Skin epidermis (tissue), 12 donors: Measurements from ENCODE around the gene SAG.
"Not testable (repeated sequence)": the region's sequence is repeated elsewhere in the genome, so short reads cannot be mapped to it uniquely, and the experiment has no call there.

ENCODE experiments used
- H3K27ac ChIP-seq, 21 experiments: fragments of 200-600 bp; sonication (generic) in 11 of 21; one replicate each; pipeline ENCODE4 v1.5.0; 2020; ENCODE audit warnings: mild to moderate bottlenecking in 3 of 21, inconsistent platforms in 2 of 21, moderate library complexity in 2 of 21
- H3K4me3 ChIP-seq, 7 experiments: fragments of 200-600 bp; sonication (generic) in 2 of 7; one replicate each; pipeline ENCODE4 v1.5.0; 2020; ENCODE audit warnings: inconsistent platforms in 2 of 7, mild to moderate bottlenecking in 2 of 7, moderate library complexity in 1 of 7

The SAG gene

GRCh38 chr2:233325814-233326213, 18.2 kb downstream of the SAG start:
- Histone ChIP-seq H3K27ac (no peak overlapping the region), H3K4me3 (no peak overlapping the region)

- no peak overlapping the region for H3K4me3 ChIP-seq
- H3K27ac ChIP-seq, result no peak overlapping the region
Observed at GRCh38 chr2:233326500-233326899, 18.9 kb downstream of the SAG start.

GRCh38 chr2:233328922-233329321, 21.3 kb downstream of the SAG start:
- no peak overlapping the region for H3K4me3 ChIP-seq
- no peak overlapping the region for H3K27ac ChIP-seq

GRCh38 chr2:233329489-233330135, 22.0 kb downstream of the SAG start:
- H3K4me3 ChIP-seq, result no peak overlapping the region
- H3K27ac ChIP-seq, result peak overlapping the region in 1 of 21 experiments; percentile 3

GRCh38 chr2:233331536-233331935, 23.9 kb downstream of the SAG start:
- Histone ChIP-seq H3K27ac (peak overlapping the region in 18 of 21 experiments; percentile 18 to 92 (median 73)), H3K4me3 (no peak overlapping the region)

- peak overlapping the region in 17 of 21 experiments; percentile 29 to 92 (median 73) for H3K27ac ChIP-seq
- no peak overlapping the region for H3K4me3 ChIP-seq
Observed at GRCh38 chr2:233332125-233332524, 24.5 kb downstream of the SAG start.

GRCh38 chr2:233334915-233335314, 27.3 kb downstream of the SAG start:
- H3K27ac ChIP-seq, result no peak overlapping the region
- no peak overlapping the region for H3K4me3 ChIP-seq

- not testable (repeated sequence) for H3K4me3 ChIP-seq, H3K27ac ChIP-seq
Observed at GRCh38 chr2:233336091-233336490, 28.5 kb downstream of the SAG start.

- H3K27ac ChIP-seq, result no peak overlapping the region
Observed at GRCh38 chr2:233336541-233336940, 28.9 kb downstream of the SAG start.

GRCh38 chr2:233338046-233338445, 30.4 kb downstream of the SAG start:
- no peak overlapping the region for H3K27ac ChIP-seq
- no peak overlapping the region for H3K4me3 ChIP-seq

More at GRCh38 chr2:233336541-233336940, 28.9 kb downstream of the SAG start:
- no peak overlapping the region for H3K4me3 ChIP-seq

GRCh38 chr2:233338812-233339368, 31.3 kb downstream of the SAG start:
- H3K27ac ChIP-seq, result no peak overlapping the region
- H3K4me3 ChIP-seq, result no peak overlapping the region

- Histone ChIP-seq H3K4me3 (no peak overlapping the region), H3K27ac (no peak overlapping the region)
Observed at GRCh38 chr2:233339427-233339826, 31.8 kb downstream of the SAG start.

GRCh38 chr2:233341296-233341695, 33.7 kb downstream of the SAG start:
- H3K4me3 ChIP-seq, result no peak overlapping the region
- H3K27ac ChIP-seq, result no peak overlapping the region

GRCh38 chr2:233342301-233342700, 34.7 kb downstream of the SAG start:
- no peak overlapping the region for H3K4me3 ChIP-seq
- no peak overlapping the region for H3K27ac ChIP-seq

GRCh38 chr2:233343171-233343705, 35.6 kb downstream of the SAG start:
- H3K27ac ChIP-seq, result no peak overlapping the region

GRCh38 chr2:233346376-233346775, 38.8 kb downstream of the SAG start:
- H3K27ac ChIP-seq, result no peak overlapping the region
- H3K4me3 ChIP-seq, result no peak overlapping the region

More at GRCh38 chr2:233343171-233343705, 35.6 kb downstream of the SAG start:
- H3K4me3 ChIP-seq, result no peak overlapping the region

- Histone ChIP-seq H3K4me3 (no peak overlapping the region), H3K27ac (no peak overlapping the region)
Observed at GRCh38 chr2:233346930-233347329, 39.3 kb downstream of the SAG start.

GRCh38 chr2:233349005-233349998, 41.7 kb downstream of the SAG start:
- peak overlapping the region in 1 of 21 experiments; percentile 40 for H3K27ac ChIP-seq
- H3K4me3 ChIP-seq, result no peak overlapping the region

- H3K4me3 ChIP-seq, result no peak overlapping the region
- no peak overlapping the region for H3K27ac ChIP-seq
Observed at GRCh38 chr2:233350708-233351107, 43.1 kb downstream of the SAG start.

- no peak overlapping the region for H3K27ac ChIP-seq
- no peak overlapping the region for H3K4me3 ChIP-seq
Observed at GRCh38 chr2:233351423-233351822, 43.8 kb downstream of the SAG start.
